ENCODE measurements around the gene FOXJ3. TPM values are rescaled to one million over a fixed set of nuclear protein-coding genes. Genes with fewer than 3 reads are reported as not detected.

FOXJ3 gene
- total and polyA plus RNA-seq, 2 of the 13 experiments (the other 11 are each of a cell fraction or from before 2014, with no cell fraction given), result 16.6 to 48.5 TPM

- TF ChIP-seq DZIP1 (CRISPR knock-in tag; IDR thresholded peaks at IDR 0.05), result no peak
- no peak for TF ChIP-seq CCDC6 (CRISPR knock-in tag; IDR thresholded peaks at IDR 0.05)
- no peak for TF ChIP-seq HOXA3 (CRISPR knock-in tag; IDR thresholded peaks at IDR 0.05)
- TF ChIP-seq ZNF446 (CRISPR knock-in tag; IDR thresholded peaks at IDR 0.05), result no peak
- peak; percentile 60 for TF ChIP-seq RARA (CRISPR knock-in tag; IDR thresholded peaks at IDR 0.05)
- TF ChIP-seq SALL1 (CRISPR knock-in tag; IDR thresholded peaks at IDR 0.05), result peak; percentile 91
- no peak for TF ChIP-seq JUND (CRISPR knock-in tag; IDR thresholded peaks at IDR 0.05)
- TF ChIP-seq TCF7 (IDR thresholded peaks at IDR 0.05; ENCODE audit: low read depth), result peak; percentile 75
- TF ChIP-seq NCOR1 (IDR thresholded peaks at IDR 0.05; ENCODE audit: borderline replicate concordance, low read length), result no peak
- TF ChIP-seq ZSCAN30 (CRISPR knock-in tag; IDR thresholded peaks at IDR 0.05), result no peak
- no peak for TF ChIP-seq SMYD3 (CRISPR knock-in tag; IDR thresholded peaks at IDR 0.05)
- TF ChIP-seq STAT5B (CRISPR knock-in tag; IDR thresholded peaks at IDR 0.05), result no peak
- no peak for TF ChIP-seq ZNF768 (CRISPR knock-in tag; IDR thresholded peaks at IDR 0.05)
- TF ChIP-seq SIN3B (IDR thresholded peaks at IDR 0.05; ENCODE audit: low read length), result no peak
- TF ChIP-seq KDM5B (CRISPR knock-in tag; IDR thresholded peaks at IDR 0.05; ENCODE audit: borderline replicate concordance), result no peak
- no peak for TF ChIP-seq MED13 (CRISPR knock-in tag; IDR thresholded peaks at IDR 0.05)
- 0 out of 2 replicates have a peak, but pooled peaks have one; percentile 55 for TF ChIP-seq ISL2 (CRISPR knock-in tag; IDR thresholded peaks at IDR 0.05)
- no peak for TF ChIP-seq ZBTB4 (CRISPR knock-in tag; IDR thresholded peaks at IDR 0.05; ENCODE audit: borderline replicate concordance)
- 0 out of 2 replicates have a peak, but pooled peaks have one; percentile 49 for TF ChIP-seq ZNF609 (CRISPR knock-in tag; IDR thresholded peaks at IDR 0.05; ENCODE audit: borderline replicate concordance)
- TF ChIP-seq MXI1 (IDR thresholded peaks at IDR 0.05; ENCODE audit: borderline replicate concordance, low read depth, low read length), result no peak
- TF ChIP-seq HHEX (CRISPR knock-in tag; IDR thresholded peaks at IDR 0.05), result no peak
- TF ChIP-seq PRPF4 (IDR thresholded peaks at IDR 0.05; ENCODE audit: low read depth, low read length, poor library complexity, severe bottlenecking), result no peak
These were observed 15.1 kb downstream of the FOXJ3 start (continued) for GRCh38 chr1:42319871-42320484.
